Sigmoid colon (tissue), 7 donors: ENCODE data around the gene STX17. TPM values are rescaled to one million over a fixed set of nuclear protein-coding genes. Genes with fewer than 3 reads are reported as not detected.

Experiments
- DNase-seq: peaks from one replicate; pipeline ENCODE4 v3.0.0-alpha.2; 2019
- H3K27ac ChIP-seq, 4 donors: fragments of 200-600 bp; sonication (generic); one replicate each; pipeline ENCODE4 v1.5.1; 2016 to 2019; ENCODE audit warnings: mild to moderate bottlenecking in 1 of 4
- H3K27me3 ChIP-seq, 3 donors: fragments of 200-600 bp; sonication (generic); one replicate each; pipeline ENCODE4 v1.5.1; 2019; ENCODE audit warnings: mild to moderate bottlenecking in 1 of 3
- H3K36me3 ChIP-seq, 4 donors: fragments of 200-600 bp; sonication (generic); one replicate each; pipeline ENCODE4 v1.5.1; 2016 to 2019
- H3K4me1 ChIP-seq, 4 donors: fragments of 200-600 bp; sonication (generic); one replicate each; pipeline ENCODE4 v1.5.1; 2017 to 2019
- H3K4me3 ChIP-seq, 4 donors: fragments of 200-600 bp; sonication (generic); one replicate each; pipeline ENCODE4 v1.5.1; 2017 to 2019; ENCODE audit warnings: mild to moderate bottlenecking in 2 of 4, moderate library complexity in 1 of 4
- H3K9me3 ChIP-seq, 4 donors: fragments of 200-600 bp in 3 of 4; sonication (generic) in 3 of 4; one replicate each; pipeline versions ENCODE4 v1.5.1 to v1.6.1; 2013 to 2019
- EP300 ChIP-seq, 4 donors: sonication (generic); formaldehyde crosslinking; IDR thresholded peaks; one replicate each; pipeline ENCODE4 v1.6.1; 2017; ENCODE audit warnings: antibody characterized with exemption in 4 of 4
- POLR2A ChIP-seq, 2 donors: fragments of 450-650 bp; IDR thresholded peaks; one replicate each; pipeline ENCODE4 v1.6.1; 2016; ENCODE audit warnings: antibody characterized with exemption in 2 of 2, mild to moderate bottlenecking in 2 of 2, moderate library complexity in 2 of 2
- POLR2AphosphoS5 ChIP-seq, 4 donors: sonication (generic); formaldehyde crosslinking; IDR thresholded peaks; one replicate each; pipeline ENCODE4 v1.6.1; 2017; ENCODE audit warnings: antibody characterized with exemption in 4 of 4
- WGBS, 2 donors: extraction: QIAGEN DNeasy Blood & Tissue Kit; methylation state at CpG; one replicate each; pipeline ENCODE4 v1.1.7; 2013; 5-methylcytosine and 5-hydroxymethylcytosine counted together
- intact Hi-C: fragments of 100-400 bp; cut with DNase I; formaldehyde crosslinking; loops from one replicate; pipeline ENCODE4 v1.15.1; 2023
- polyA plus RNA-seq, 3 donors: library from polyadenylated mRNA; stranded (reverse); fragments of 200-250 nt; gene quantifications; one replicate each; pipeline ENCODE4 v1.2.3, GENCODE V29; 2013
- total RNA-seq, 4 donors: library from RNA; depleted of rRNA; stranded (reverse); fragments of >200 nt; gene quantifications; one replicate each; pipeline ENCODE4 v1.1.0, GENCODE V29; 2016
- TF ChIP-seq, protein P1 (sequence below), 4 experiments: fragments of 450-650 bp in 3 of 4; fragments of 200-600 bp in 1 of 4; IDR thresholded peaks; one replicate each; pipeline ENCODE4 v1.5.1; 2016 to 2019; ENCODE audit warnings: antibody characterized with exemption in 4 of 4, mild to moderate bottlenecking in 3 of 4, moderate library complexity in 2 of 4
- donor health status: healthy with polysubstance abuse.
- donor health status: Bipolar disorder and iron deficiency.
- donor health status: healthy.

STX17 gene
- total and polyA plus RNA-seq, 7 donors: 10.8 to 63.7 (median 33.4) TPM

DNA sequence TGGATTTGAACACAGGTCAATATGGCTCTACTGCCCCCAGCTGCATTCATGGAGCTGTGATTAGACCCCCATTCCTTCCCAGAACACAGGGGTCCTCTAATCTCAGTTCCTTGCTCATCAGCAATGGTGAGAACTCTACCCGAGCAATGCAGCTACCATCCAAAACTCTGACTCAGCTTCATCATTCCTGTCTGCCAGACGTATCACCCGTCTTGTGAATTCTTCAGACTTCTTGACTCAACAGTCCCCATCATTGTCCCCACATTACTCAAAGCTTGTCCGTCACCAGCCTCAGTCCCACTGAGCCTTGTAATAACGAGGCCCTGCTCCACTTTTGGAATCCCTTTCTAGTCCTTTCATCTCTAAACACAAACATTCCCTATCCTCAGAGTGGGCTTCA lies 36.3 kb upstream of the STX17 start:
- H3K27me3 ChIP-seq: no peaks in the 10 kb centered on the region
- TF ChIP-seq EP300 (IDR thresholded peaks at IDR 0.05) (no peak), POLR2AphosphoS5 (IDR thresholded peaks at IDR 0.05) (no peak), POLR2A (IDR thresholded peaks at IDR 0.05) (no peak)
- TF ChIP-seq, protein P1, sequence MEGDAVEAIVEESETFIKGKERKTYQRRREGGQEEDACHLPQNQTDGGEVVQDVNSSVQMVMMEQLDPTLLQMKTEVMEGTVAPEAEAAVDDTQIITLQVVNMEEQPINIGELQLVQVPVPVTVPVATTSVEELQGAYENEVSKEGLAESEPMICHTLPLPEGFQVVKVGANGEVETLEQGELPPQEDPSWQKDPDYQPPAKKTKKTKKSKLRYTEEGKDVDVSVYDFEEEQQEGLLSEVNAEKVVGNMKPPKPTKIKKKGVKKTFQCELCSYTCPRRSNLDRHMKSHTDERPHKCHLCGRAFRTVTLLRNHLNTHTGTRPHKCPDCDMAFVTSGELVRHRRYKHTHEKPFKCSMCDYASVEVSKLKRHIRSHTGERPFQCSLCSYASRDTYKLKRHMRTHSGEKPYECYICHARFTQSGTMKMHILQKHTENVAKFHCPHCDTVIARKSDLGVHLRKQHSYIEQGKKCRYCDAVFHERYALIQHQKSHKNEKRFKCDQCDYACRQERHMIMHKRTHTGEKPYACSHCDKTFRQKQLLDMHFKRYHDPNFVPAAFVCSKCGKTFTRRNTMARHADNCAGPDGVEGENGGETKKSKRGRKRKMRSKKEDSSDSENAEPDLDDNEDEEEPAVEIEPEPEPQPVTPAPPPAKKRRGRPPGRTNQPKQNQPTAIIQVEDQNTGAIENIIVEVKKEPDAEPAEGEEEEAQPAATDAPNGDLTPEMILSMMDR (IDR thresholded peaks at IDR 0.05): no peak
- intact Hi-C loops: no loop called here
- H3K9me3 ChIP-seq: no peaks in the 10 kb centered on the region
- H3K4me3 ChIP-seq: no peak overlapping the region
- 91 to 93% methylated on average over 5 of the region's 5 CpGs for WGBS, 2 donors
- no peak overlapping the region for H3K27ac ChIP-seq
- DNase-seq: no peak
- no peaks in the 10 kb centered on the region for H3K4me1 ChIP-seq
- no peaks in the 10 kb centered on the region for H3K36me3 ChIP-seq

DNA sequence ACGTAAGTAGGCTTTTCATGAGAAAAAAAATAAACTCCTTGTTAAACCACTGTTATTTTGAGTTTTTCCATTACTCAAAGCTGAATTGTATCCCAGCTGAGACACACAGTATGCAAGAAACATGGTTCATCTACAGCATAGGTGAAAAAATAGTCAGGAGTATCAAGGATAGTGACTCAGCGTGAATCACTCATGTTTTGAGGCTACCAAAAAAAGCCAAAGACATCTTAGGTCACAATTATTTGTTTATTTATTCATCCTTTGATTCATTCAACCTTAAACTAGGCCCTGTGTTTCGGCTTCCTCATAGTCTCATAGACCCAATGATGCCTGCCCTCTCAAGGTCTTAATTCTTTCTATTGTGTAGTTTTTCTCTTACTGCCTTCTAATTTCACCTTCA lies 32.9 kb upstream of the STX17 start:
- H3K9me3 ChIP-seq: no peaks in the 10 kb centered on the region
- no peak overlapping the region for H3K27ac ChIP-seq
- WGBS, 2 donors: 91 to 93% methylated on average over 3 of the region's 3 CpGs
- no peaks in the 10 kb centered on the region for H3K36me3 ChIP-seq
- H3K27me3 ChIP-seq: no peaks in the 10 kb centered on the region
- H3K4me1 ChIP-seq: no peaks in the 10 kb centered on the region
- intact Hi-C loops: no loop called here
- no peak for DNase-seq
- H3K4me3 ChIP-seq: no peak overlapping the region
- TF ChIP-seq POLR2AphosphoS5 (IDR thresholded peaks at IDR 0.05) (no peak), EP300 (IDR thresholded peaks at IDR 0.05) (no peak), POLR2A (IDR thresholded peaks at IDR 0.05) (no peak)
- TF ChIP-seq, protein P1 (IDR thresholded peaks at IDR 0.05): no peak

DNA sequence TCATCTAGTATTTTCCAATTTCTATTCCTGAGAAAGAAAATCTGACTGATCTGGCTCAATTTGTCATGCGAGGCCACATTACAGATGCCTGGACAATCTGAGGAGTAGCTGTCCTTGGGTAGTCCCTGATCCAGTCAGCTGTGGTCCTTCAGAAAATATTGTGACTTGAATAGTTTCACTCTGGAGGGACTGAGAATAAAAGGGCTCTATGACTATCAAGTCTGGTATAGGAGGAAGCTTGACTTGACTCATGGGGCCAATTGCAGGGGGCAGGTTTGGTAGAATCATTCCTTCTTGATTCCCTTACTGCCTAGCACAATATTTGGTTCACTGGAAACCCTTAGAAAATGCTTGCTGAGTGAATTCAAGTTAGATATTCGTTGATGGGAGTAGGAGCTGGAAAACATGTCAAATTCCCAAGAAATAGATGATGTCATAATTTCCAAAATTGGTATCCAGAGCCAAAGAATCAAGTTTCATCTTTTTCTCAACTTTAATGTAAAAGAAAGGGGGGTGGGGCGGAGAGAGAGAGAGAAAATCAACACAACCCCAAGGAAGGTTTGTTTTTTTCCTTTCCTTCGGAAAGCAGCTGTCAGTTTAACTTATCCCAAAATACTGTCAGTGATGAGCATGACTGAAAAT lies 32.4 kb upstream of the STX17 start:
- TF ChIP-seq, protein P1 (IDR thresholded peaks at IDR 0.05): no peak
- TF ChIP-seq EP300 (IDR thresholded peaks at IDR 0.05) (no peak), POLR2AphosphoS5 (IDR thresholded peaks at IDR 0.05) (no peak), POLR2A (IDR thresholded peaks at IDR 0.05) (no peak)
- H3K27ac ChIP-seq: no peak overlapping the region
- no peaks in the 10 kb centered on the region for H3K9me3 ChIP-seq
- no peaks in the 10 kb centered on the region for H3K36me3 ChIP-seq
- 88% methylated on average over 4 of the region's 4 CpGs for WGBS, 2 donors
- H3K27me3 ChIP-seq: no peaks in the 10 kb centered on the region
- intact Hi-C loops: no loop called here
- DNase-seq: no peak
- H3K4me3 ChIP-seq: no peak overlapping the region
- H3K4me1 ChIP-seq: no peaks in the 10 kb centered on the region

DNA sequence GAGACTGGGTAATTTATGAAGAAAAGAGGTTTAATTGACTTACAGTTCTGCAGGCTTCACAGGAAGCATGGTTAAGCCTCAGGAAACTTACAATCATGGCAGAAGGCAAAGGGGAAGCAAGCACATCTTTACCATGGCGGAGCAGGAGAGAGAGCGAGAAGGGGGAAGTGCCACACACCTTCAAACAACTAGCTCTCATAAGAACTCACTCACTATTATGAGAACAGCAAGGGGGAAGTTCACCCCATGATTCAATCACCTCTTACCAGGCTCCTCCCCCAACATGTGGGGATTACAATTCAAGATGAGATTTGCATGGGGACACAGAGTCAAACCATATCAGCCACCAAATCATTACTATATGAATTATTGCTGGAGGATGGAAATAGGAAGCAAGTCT lies 30.3 kb upstream of the STX17 start:
- WGBS, 2 donors: 72 to 95% methylated on average over 2 of the region's 2 CpGs

More for the DNA sequence above, 30.3 kb upstream of the STX17 start:
- no peak overlapping the region for H3K4me3 ChIP-seq
- H3K36me3 ChIP-seq: no peaks in the 10 kb centered on the region
- H3K4me1 ChIP-seq: no peaks in the 10 kb centered on the region
- intact Hi-C loops: no loop called here
- H3K9me3 ChIP-seq: no peaks in the 10 kb centered on the region
- H3K27me3 ChIP-seq: no peaks in the 10 kb centered on the region
- TF ChIP-seq POLR2A (IDR thresholded peaks at IDR 0.05) (no peak), EP300 (IDR thresholded peaks at IDR 0.05) (no peak)
- TF ChIP-seq, protein P1 (IDR thresholded peaks at IDR 0.05): no peak
- DNase-seq: no peak
- no peak overlapping the region for H3K27ac ChIP-seq
